ENCODE results near the gene CYP4A22. TPM values are rescaled to one million over a fixed set of nuclear protein-coding genes. Genes with fewer than 3 reads are reported as not detected.

Gene CYP4A22
- total RNA-seq, 1 experiment from 2014 or later = not detected

DNA sequence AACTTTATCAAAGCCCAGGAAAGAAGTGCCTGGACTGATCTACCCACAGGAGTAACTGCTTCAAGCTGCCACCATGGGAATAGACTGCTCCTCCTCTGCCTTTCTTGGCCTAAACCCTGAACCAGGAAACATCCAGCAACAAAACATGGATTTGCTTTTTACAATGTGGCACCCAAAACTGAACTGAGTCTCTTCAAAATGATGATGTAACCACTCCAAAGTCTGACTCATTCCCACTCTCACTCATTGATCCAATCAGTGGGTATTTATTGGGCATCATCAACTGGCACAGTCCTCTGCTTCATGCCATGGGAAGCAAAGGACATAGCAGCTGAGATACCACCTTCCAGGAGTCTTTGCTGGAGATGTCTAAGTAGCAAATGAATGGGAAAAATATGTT, 23.5 kb downstream of the CYP4A22 start:
- Histone ChIP-seq H3K27me3 (ENCODE audit: low read length) (no peaks in the 10 kb centered on the region), H3K4me2 (ENCODE audit: low read length) (no peak overlapping the region), H3K9me3 (ENCODE audit: low read length) (no peaks in the 10 kb centered on the region), H3K79me2 (ENCODE audit: low read length) (no peaks in the 10 kb centered on the region), H3K36me3 (ENCODE audit: low read depth, low read length) (no peaks in the 10 kb centered on the region), H3F3A (ENCODE audit: low read length, unreplicated experiment) (no peaks in the 10 kb centered on the region), H3K4me1 (ENCODE audit: insufficient read depth, low read length) (peaks cover 5% of the 10 kb centered on the region; the same call in 1 of the 2 replicates), H4K20me1 (ENCODE audit: low read length) (no peaks in the 10 kb centered on the region), H3K9ac (ENCODE audit: low read length) (no peak overlapping the region), H3K27ac (ENCODE audit: low read length) (no peak overlapping the region), H2AFZ (ENCODE audit: low read length) (no peak overlapping the region), H3K9me2 (replicated peaks; ENCODE audit: low read length) (no peaks in the 10 kb centered on the region), H3K4me3 (ENCODE audit: low read length) (no peak overlapping the region)
- DNase-seq (no peak), ATAC-seq (no peak)
- intact Hi-C loops (cut with micrococcal nuclease) = no loop called here
- BruUV-seq (replicated peaks) = no TSS peak
- ChIA-PET POLR2A (ENCODE audit: unreplicated experiment) (no interaction called here), CTCF (no interaction called here)
- TF ChIP-seq, protein P1, sequence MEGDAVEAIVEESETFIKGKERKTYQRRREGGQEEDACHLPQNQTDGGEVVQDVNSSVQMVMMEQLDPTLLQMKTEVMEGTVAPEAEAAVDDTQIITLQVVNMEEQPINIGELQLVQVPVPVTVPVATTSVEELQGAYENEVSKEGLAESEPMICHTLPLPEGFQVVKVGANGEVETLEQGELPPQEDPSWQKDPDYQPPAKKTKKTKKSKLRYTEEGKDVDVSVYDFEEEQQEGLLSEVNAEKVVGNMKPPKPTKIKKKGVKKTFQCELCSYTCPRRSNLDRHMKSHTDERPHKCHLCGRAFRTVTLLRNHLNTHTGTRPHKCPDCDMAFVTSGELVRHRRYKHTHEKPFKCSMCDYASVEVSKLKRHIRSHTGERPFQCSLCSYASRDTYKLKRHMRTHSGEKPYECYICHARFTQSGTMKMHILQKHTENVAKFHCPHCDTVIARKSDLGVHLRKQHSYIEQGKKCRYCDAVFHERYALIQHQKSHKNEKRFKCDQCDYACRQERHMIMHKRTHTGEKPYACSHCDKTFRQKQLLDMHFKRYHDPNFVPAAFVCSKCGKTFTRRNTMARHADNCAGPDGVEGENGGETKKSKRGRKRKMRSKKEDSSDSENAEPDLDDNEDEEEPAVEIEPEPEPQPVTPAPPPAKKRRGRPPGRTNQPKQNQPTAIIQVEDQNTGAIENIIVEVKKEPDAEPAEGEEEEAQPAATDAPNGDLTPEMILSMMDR (conservative IDR thresholded peaks at IDR 0.05; ENCODE audit: low read depth, low read length) = no peak
- no peak for TF ChIP-seq EZH2 (IDR thresholded peaks at IDR 0.05; ENCODE audit: low read length, unreplicated experiment)
- no peak for TF ChIP-seq EZH2phosphoT487 (IDR thresholded peaks at IDR 0.05; ENCODE audit: borderline replicate concordance, low read length)

DNA sequence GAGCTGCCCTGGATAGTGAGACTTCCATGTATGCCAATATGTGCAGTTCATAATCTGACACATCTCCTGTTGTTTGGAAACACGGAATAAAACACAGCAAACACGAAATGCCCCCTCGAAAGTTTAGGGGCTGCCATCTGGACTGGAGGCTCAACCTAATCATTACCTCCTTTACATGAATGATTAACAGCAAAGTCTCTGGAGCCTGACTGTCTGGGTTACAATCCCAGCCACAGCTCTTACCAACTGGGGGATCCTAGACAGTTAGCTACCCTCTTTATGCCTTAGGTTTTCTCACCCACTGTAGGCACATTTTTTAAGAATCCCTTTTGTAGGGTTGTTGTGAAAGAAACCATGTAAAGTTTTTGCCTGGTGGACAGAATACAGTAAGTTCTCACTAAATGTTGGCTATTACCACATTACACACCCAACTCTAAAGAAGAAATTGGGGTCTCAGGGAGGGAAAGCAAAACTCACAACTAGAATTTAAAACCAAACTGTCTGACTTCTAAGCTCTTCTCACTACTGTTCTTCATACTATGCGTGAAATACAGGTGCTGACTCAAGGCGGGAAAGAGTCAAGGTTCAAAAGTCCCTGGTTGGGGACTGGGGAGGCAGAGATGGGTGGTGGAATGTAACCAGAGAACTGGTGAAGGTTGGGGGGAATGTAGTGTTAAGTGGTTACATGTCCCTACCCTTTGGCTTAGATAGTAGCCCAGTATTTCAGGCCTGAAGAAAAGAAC, 24.2 kb downstream of the CYP4A22 start:
- Histone ChIP-seq H3F3A (ENCODE audit: low read length, unreplicated experiment) (no peaks in the 10 kb centered on the region), H3K4me1 (ENCODE audit: insufficient read depth, low read length) (no peaks in the 10 kb centered on the region; the same call in 1 of the 2 replicates), H3K27me3 (ENCODE audit: low read length) (no peaks in the 10 kb centered on the region), H3K9me2 (replicated peaks; ENCODE audit: low read length) (no peaks in the 10 kb centered on the region), H4K20me1 (ENCODE audit: low read length) (no peaks in the 10 kb centered on the region), H3K4me3 (ENCODE audit: low read length) (no peak overlapping the region), H3K27ac (ENCODE audit: low read length) (no peak overlapping the region), H3K9ac (ENCODE audit: low read length) (no peak overlapping the region), H2AFZ (ENCODE audit: low read length) (no peak overlapping the region), H3K4me2 (ENCODE audit: low read length) (no peak overlapping the region), H3K79me2 (ENCODE audit: low read length) (no peaks in the 10 kb centered on the region), H3K36me3 (ENCODE audit: low read depth, low read length) (no peaks in the 10 kb centered on the region), H3K9me3 (ENCODE audit: low read length) (no peaks in the 10 kb centered on the region)
- DNase-seq (no peak), ATAC-seq (no peak)
- BruUV-seq (replicated peaks) = no TSS peak
- intact Hi-C loops (cut with micrococcal nuclease) = no loop called here
- TF ChIP-seq EZH2 (IDR thresholded peaks at IDR 0.05; ENCODE audit: low read length, unreplicated experiment) = no peak
- TF ChIP-seq EZH2phosphoT487 (IDR thresholded peaks at IDR 0.05; ENCODE audit: borderline replicate concordance, low read length) = no peak
- TF ChIP-seq, protein P1 (conservative IDR thresholded peaks at IDR 0.05; ENCODE audit: low read depth, low read length) = no peak
- ChIA-PET CTCF (no interaction called here), POLR2A (ENCODE audit: unreplicated experiment) (no interaction called here)

DNA sequence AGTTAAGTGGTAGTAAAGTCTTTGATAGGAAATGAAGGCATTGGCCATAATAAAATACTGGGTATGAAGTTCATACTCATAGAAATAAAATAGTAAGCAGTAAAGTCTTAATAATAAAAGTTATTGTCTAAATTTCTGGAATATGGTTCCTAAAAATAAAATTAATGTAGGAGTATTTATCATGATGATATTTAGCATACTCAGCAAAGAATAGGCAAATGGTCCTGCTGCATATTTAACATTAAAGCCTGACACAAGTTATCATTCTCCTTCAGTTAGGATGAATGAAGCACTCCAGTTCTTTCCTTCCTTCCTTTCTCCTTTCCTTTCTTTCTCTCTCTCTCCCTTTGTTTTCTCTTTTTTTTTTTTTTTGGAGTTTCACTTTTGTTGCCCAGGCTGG, 27.3 kb downstream of the CYP4A22 start:
- Histone ChIP-seq H3K4me3 (ENCODE audit: low read length) (no peak overlapping the region), H2AFZ (ENCODE audit: low read length) (no peak overlapping the region), H3K4me1 (ENCODE audit: insufficient read depth, low read length) (no peaks in the 10 kb centered on the region), H3K9me2 (replicated peaks; ENCODE audit: low read length) (no peaks in the 10 kb centered on the region), H3K27me3 (ENCODE audit: low read length) (no peaks in the 10 kb centered on the region), H3K79me2 (ENCODE audit: low read length) (no peaks in the 10 kb centered on the region), H3K9ac (ENCODE audit: low read length) (no peak overlapping the region), H3K27ac (ENCODE audit: low read length) (no peak overlapping the region), H3F3A (ENCODE audit: low read length, unreplicated experiment) (no peaks in the 10 kb centered on the region), H3K36me3 (ENCODE audit: low read depth, low read length) (no peaks in the 10 kb centered on the region), H3K9me3 (ENCODE audit: low read length) (no peaks in the 10 kb centered on the region), H4K20me1 (ENCODE audit: low read length) (no peaks in the 10 kb centered on the region), H3K4me2 (ENCODE audit: low read length) (no peak overlapping the region)
- ATAC-seq (no peak), DNase-seq (no peak)
- CTCF ChIA-PET = interaction anchor here (0.6 kb wide), 1 partner anchor 73 kb away, joined by 4 read pairs; no protein-coding TSS in a partner anchor
- intact Hi-C loops (cut with micrococcal nuclease) = no loop called here
- no TSS peak for BruUV-seq (replicated peaks)
- TF ChIP-seq, protein P1 (conservative IDR thresholded peaks at IDR 0.05; ENCODE audit: low read depth, low read length) = no peak
- no peak for TF ChIP-seq EZH2phosphoT487 (IDR thresholded peaks at IDR 0.05; ENCODE audit: borderline replicate concordance, low read length)
- TF ChIP-seq EZH2 (IDR thresholded peaks at IDR 0.05; ENCODE audit: low read length, unreplicated experiment) = no peak
- POLR2A ChIA-PET (ENCODE audit: unreplicated experiment) = no interaction called here

All from PC-3 (cell line).